Subcutaneous abdominal adipose tissue (tissue), 5 donors: ENCODE results near the gene C1GALT1.
"Not testable (repeated sequence)": the region's sequence is repeated elsewhere in the genome, so short reads cannot be mapped to it uniquely, and the experiment has no call there.

Experiments
- H3K27ac ChIP-seq: one replicate; pipeline ENCODE4 v1.7.0; 2013; ENCODE audit warnings: low read depth, mild to moderate bottlenecking, inconsistent platforms, low read length, moderate library complexity
- H3K27me3 ChIP-seq, 5 donors: one replicate each; pipeline ENCODE4 v1.7.0; 2013; ENCODE audit warnings: low read length in 5 of 5, inconsistent platforms in 1 of 5; ENCODE audit not compliant: control insufficient read depth in 5 of 5, insufficient read depth in 4 of 5
- H3K36me3 ChIP-seq, 5 donors: one replicate each; pipeline ENCODE4 v1.7.0; 2013; ENCODE audit warnings: low read length in 5 of 5; ENCODE audit not compliant: control insufficient read depth in 5 of 5, insufficient read depth in 5 of 5
- H3K4me1 ChIP-seq, 5 donors: one replicate each; pipeline ENCODE4 v1.7.0; 2013; ENCODE audit warnings: low read length in 5 of 5, mild to moderate bottlenecking in 3 of 5, moderate library complexity in 1 of 5; ENCODE audit not compliant: control insufficient read depth in 5 of 5, insufficient read depth in 5 of 5
- H3K4me3 ChIP-seq, 5 donors: one replicate each; pipeline ENCODE4 v1.7.0; 2013; ENCODE audit warnings: low read length in 5 of 5, low read depth in 1 of 5
- H3K9ac ChIP-seq, 5 donors: one replicate each; pipeline ENCODE4 v1.7.0; 2013; ENCODE audit warnings: low read length in 5 of 5, mild to moderate bottlenecking in 4 of 5, moderate library complexity in 3 of 5
- H3K9me3 ChIP-seq, 5 donors: one replicate each; pipeline ENCODE4 v1.7.0; 2013; ENCODE audit warnings: low read length in 5 of 5; ENCODE audit not compliant: control insufficient read depth in 5 of 5
- donor health status: healthy.
- donor health status: healthy.
- donor health status: healthy.
- donor health status: healthy.
- donor health status: healthy.

Gene C1GALT1

DNA sequence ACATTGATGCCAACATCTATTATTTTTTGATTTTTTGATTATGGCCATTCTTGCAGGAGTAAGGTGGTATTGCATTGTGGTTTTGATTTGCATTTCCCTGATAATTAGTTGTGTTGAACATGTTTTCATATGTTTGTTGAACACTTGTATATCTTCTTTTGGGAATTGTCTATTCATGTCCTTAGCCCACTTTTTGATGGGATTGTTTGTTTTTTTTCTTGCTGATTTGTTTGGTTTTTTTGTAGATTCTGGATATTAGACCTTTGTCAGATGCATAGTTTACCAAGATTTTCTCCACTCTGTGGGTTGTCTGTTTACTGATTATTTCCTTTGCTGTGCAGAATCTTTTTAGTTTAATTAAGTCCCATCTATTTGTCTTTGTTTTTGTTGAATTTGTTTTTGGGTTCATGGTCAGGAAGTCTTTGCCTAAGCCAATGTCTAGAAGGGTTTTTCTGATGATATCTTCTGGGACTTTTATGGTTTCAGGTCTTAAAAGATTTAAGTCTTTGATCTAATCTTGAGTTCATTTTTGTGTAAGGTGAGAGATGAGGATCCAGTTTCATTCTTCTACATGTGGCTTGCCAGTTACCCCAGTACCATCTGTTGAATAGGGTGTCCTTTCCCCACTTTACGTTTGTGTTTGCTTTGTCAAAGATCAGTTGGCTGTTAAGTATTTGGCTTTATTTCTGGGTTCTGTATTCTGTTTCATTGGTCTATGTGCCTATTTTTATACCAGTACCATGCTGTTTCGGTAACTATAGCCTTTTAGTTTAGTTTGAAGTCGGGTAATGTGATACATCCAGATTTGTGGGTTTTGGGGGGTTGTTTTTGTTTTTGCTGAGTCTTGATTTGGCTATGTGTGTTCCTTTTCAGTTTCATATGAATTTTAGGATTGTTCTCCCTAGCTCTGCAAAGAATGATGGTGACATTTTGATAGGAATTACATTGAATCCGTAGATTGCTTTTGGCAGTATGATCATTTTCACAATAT, 10.7 kb downstream of the C1GALT1 start:
- H3K36me3 ChIP-seq, H3K27ac ChIP-seq, H3K9me3 ChIP-seq, H3K4me1 ChIP-seq, H3K9ac ChIP-seq, H3K4me3 ChIP-seq, H3K27me3 ChIP-seq: not testable (repeated sequence)

DNA sequence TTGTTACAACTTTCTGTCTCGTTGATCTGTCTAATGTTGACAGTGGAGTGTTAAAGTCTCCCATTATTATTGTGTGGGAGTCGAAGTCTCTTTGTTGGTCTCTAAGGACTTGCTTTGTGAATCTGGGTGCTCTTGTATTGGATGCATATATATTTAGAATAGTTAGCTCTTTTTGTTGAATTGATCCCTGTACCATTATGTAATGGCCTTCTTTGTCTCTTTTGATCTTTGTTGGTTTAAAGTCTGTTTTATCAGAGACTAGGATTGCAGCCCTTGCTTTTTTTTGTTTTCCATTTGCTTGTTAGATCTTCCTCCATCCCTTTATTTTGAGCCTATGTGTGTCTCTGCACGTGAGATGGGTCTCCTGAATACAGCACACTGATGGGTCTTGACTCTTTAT, 17.2 kb downstream of the C1GALT1 start:
- H3K4me1 ChIP-seq, result peaks cover 3 to 15% (median 13%) of the 10 kb centered on the region in 5 donors
- not testable (repeated sequence) for H3K9me3 ChIP-seq, H3K9ac ChIP-seq, H3K27ac ChIP-seq, H3K27me3 ChIP-seq, H3K4me3 ChIP-seq, H3K36me3 ChIP-seq

DNA sequence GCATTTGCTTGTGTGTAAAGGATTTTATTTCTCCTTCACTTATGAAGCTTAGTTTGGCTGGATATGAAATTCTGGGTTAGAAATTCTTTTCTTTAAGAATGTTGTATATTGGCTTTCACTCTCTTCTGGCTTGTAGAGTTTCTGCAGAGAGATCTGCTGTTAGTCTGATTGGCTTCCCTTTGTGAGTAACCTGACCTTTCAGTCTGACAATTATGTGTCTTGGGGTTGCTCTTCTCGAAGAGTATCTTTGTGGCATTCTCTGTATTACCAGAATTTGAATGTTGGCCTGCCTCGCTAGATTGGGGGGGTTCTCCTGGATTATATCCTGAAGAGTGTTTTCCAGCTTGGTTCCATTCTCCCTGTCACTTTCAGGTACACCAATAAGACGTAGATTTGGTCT, 17.9 kb downstream of the C1GALT1 start:
- H3K9me3 ChIP-seq, H3K27ac ChIP-seq, H3K4me3 ChIP-seq, H3K36me3 ChIP-seq, H3K27me3 ChIP-seq, H3K9ac ChIP-seq: not testable (repeated sequence)
- H3K4me1 ChIP-seq, result peaks cover 3 to 15% (median 13%) of the 10 kb centered on the region in 5 donors

DNA sequence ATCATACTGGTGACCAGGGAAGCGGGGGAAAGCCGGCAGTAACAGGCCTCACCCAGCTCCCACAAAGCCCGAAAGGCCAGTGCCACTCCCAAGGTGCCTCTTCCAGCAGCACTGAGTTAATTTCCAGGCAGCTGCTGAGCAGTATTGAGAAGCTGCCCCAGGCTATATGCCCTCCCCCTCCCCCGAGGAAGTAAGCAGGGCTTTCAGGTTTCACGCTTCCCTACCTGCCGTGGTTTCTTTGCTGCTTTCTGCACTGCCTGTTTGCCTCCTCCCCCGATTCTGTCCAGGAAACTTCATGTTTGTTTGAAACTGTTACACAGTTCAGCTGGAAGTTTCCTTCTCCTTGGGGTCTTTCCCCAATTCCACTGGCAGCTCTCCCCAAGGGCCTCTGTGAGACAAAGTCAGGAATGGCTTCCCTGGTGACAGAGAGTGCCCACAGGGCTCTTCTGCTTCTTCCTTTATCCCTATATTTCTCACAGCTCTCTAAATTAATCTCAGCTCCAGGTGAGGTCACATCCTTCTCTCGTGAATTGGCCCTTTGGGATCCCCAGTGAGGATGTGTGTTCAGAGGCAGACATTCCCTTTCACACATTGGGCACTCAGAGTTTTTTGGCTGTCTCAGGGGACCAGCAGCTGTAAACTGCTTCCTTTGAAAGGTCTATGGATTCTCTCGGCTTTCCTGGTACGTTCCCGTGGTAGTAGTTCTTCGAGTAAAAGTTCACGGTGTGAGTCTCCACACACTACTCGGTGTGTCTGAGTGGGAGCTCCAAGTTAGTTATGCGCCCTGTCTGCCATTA, 19.4 kb downstream of the C1GALT1 start:
- H3K9me3 ChIP-seq, result peaks cover 0 to 3% (median 0%) of the 10 kb centered on the region in 5 donors
- peak overlapping the region; percentile 0 for H3K27ac ChIP-seq
- peaks cover 3 to 15% (median 13%) of the 10 kb centered on the region in 5 donors for H3K4me1 ChIP-seq
- no peaks in the 10 kb centered on the region for H3K36me3 ChIP-seq
- no peak overlapping the region for H3K9ac ChIP-seq
- peak overlapping the region in 3 of 5 donors; percentile 1 to 8 (median 2) for H3K4me3 ChIP-seq
- no peaks in the 10 kb centered on the region for H3K27me3 ChIP-seq

DNA sequence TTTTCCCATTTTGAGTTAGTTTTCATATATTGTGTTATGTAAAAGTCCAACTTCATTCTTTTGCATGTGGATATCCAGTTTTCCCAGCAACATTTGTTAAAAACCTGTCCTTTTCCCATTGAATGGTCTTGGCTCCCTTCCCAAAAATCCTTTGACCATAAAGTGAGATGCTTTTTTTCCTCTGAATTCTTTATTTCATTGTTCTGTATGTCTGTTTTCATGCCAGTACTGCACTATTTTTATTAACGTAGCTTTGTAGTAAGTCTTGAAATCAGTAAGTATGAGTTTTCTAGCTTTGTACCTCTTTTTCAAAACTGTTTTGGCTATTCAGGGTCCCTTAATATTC, 20.0 kb downstream of the C1GALT1 start:
- H3K27ac ChIP-seq, result peak overlapping the region; percentile 0
- peaks cover 0 to 3% (median 0%) of the 10 kb centered on the region in 5 donors for H3K9me3 ChIP-seq
- H3K36me3 ChIP-seq, result no peaks in the 10 kb centered on the region
- peaks cover 3 to 15% (median 13%) of the 10 kb centered on the region in 5 donors for H3K4me1 ChIP-seq
- no peak overlapping the region for H3K9ac ChIP-seq
- peak overlapping the region in 2 of 5 donors; percentile 2 to 8 for H3K4me3 ChIP-seq
- no peaks in the 10 kb centered on the region for H3K27me3 ChIP-seq

DNA sequence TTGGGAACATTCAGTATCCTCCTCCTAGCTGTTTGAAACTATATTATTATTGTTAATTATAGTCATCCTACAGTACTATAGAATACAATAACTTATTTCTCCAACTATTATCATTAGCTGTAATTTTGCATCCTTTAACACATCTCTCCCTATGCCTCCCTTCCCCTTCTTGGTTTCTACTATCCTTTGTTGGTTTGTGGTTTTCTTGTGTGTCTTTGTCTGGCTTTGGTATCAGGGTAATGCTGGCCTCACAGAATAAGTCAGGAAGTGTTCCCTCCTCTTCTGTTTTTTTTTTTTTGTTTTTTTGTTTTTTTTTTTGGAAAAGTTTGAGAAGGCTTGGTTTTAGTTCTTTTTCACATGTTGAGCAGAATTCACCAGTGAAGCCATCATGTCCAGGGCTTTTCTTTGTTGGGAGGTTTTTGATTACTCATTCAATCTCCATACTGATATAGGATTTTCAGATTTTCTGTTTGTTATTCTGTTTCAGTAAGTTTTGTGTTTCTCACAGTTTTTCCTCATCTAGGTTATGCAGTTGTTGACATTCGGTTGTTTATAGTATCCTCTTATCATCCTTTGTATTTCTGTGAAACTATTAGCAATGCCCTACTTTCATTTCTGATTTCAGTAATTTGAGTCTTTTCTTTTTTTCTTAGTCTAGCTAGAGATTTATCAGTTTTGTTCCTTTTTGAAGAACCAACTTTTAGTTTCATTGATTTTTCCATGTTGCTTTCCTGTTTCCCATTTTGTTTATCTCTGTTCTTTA, 21.6 kb downstream of the C1GALT1 start:
- Histone ChIP-seq H3K4me1 (peaks cover 3 to 15% (median 13%) of the 10 kb centered on the region in 5 donors), H3K36me3 (no peaks in the 10 kb centered on the region), H3K27ac (no peak overlapping the region), H3K9me3 (peaks cover 0 to 3% (median 0%) of the 10 kb centered on the region in 5 donors), H3K9ac (no peak overlapping the region), H3K4me3 (no peak overlapping the region), H3K27me3 (no peaks in the 10 kb centered on the region)

DNA sequence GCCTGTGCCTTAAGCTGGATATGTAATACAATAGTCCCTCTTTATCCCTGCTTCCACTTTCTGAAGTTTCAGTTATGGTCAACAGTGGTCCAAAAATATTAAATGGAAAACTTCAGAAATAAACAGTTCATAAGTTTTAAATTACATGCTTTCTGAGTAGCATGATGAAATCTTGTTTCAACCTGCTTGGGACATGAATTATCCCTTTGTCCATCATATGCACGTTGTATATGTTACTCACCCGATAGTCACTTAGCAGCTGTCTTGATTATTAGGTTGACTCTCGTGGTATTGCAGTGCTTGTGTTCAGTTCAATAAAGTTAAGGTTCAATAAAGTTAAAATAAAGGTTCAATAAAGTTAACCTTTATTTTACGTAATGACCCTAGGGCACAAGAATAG, 25.5 kb downstream of the C1GALT1 start:
- Histone ChIP-seq H3K4me3 (no peak overlapping the region), H3K9ac (no peak overlapping the region), H3K27ac (no peak overlapping the region), H3K4me1 (peaks cover 0 to 2% (median 0%) of the 10 kb centered on the region in 5 donors), H3K27me3 (no peaks in the 10 kb centered on the region), H3K9me3 (peaks cover 0 to 3% (median 0%) of the 10 kb centered on the region in 5 donors), H3K36me3 (peaks cover 0 to 4% (median 0%) of the 10 kb centered on the region in 5 donors)

DNA sequence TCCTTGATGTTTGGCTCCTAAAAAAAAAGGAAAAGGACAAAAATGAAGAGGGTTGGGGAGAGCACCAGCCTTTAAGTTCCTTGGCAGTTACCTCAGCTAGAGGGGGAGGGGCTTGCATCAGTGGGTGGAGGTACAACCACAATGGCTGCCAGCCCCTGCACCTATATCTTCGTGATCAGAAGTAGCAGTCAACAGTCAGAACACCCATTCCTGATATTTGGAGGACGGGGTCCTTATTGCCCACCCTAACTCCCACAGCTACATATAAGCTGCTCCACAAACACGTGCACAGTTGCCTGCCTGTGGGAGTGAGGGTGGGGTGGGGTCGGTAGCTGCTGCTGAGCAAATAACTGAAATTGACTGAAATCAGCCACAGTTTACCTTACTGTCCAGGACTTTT, 26.2 kb downstream of the C1GALT1 start:
- Histone ChIP-seq H3K36me3 (peaks cover 0 to 4% (median 0%) of the 10 kb centered on the region in 5 donors), H3K9ac (no peak overlapping the region), H3K4me3 (no peak overlapping the region), H3K4me1 (peaks cover 0 to 2% (median 0%) of the 10 kb centered on the region in 5 donors), H3K27me3 (no peaks in the 10 kb centered on the region), H3K27ac (no peak overlapping the region), H3K9me3 (peaks cover 0 to 3% (median 0%) of the 10 kb centered on the region in 5 donors)

DNA sequence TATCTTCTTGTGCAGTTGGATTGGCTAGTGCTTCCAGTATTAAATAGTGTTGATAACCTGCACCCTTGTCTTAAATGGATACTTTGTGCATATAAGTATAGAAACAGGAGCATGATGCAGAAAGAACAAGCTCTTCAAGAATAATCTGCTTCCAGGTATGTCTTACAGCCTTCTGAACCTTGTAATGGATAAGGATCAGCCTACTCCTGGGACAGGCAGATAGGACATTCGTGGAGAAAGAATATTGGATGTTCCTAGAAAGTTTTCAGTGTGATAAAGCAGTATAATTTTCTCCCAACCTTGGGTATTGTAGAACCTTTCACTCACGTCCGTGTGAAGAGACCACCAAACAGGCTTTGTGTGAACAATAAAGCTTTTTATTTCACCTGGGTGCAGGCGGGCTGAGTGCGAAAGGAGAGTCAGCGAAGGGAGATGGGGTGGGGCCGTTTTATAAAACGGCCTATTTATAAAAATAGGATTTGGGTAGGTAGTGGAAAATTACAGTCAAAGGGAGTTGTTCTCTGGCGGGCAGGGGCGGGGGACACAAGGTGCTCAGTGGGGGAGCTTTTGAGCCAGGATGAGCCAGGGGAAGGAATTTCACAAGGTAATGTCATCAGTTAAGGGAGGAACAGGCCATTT, 27.2 kb downstream of the C1GALT1 start:
- Histone ChIP-seq H3K9ac (no peak overlapping the region), H3K4me1 (peaks cover 0 to 3% (median 0%) of the 10 kb centered on the region in 5 donors), H3K27ac (no peak overlapping the region), H3K9me3 (no peaks in the 10 kb centered on the region), H3K27me3 (no peaks in the 10 kb centered on the region), H3K36me3 (peaks cover 0 to 4% (median under 1%) of the 10 kb centered on the region in 5 donors), H3K4me3 (no peak overlapping the region)
